SK-N-SH treated with all-trans-retinoic acid at 6 μM for 48 hours (cell line): ENCODE data around the gene PAXX.

Experiments
- ATAC-seq: fragments of 200-7000 bp; cut with Tn5 transposase; 3 replicates; pipeline ENCODE4 v1.9.1; 2020; ENCODE audit warnings: mild to moderate bottlenecking, moderate library complexity
- ARNTL ChIP-seq: fragments of 450-650 bp; formaldehyde crosslinking; IDR thresholded peaks from 2 replicates; pipeline ENCODE4 v1.5.0; 2020; ENCODE audit warnings: low read depth, mild to moderate bottlenecking, moderate library complexity, borderline replicate concordance
- BACH2 ChIP-seq: fragments of 250-450 bp; sonication (Bioruptor Pico); IDR thresholded peaks from 2 replicates; pipeline ENCODE4 v1.9.0; 2021; ENCODE audit warnings: mild to moderate bottlenecking, borderline replicate concordance
- CSDC2 ChIP-seq: fragments of 250-450 bp; sonication (Bioruptor Pico); IDR thresholded peaks from 2 replicates; pipeline ENCODE4 v1.5.0; 2020; ENCODE audit warnings: mild to moderate bottlenecking, moderate library complexity
- ESRRG ChIP-seq: fragments of 250-450 bp; sonication (Bioruptor Pico); IDR thresholded peaks from 2 replicates; pipeline ENCODE4 v1.6.1; 2021; ENCODE audit warnings: mild to moderate bottlenecking
- GLIS3 ChIP-seq: fragments of 250-450 bp; sonication (Bioruptor Pico); IDR thresholded peaks from 2 replicates; pipeline ENCODE4 v1.5.0; 2020; ENCODE audit warnings: mild to moderate bottlenecking, moderate library complexity
- OSR1 ChIP-seq: fragments of 250-450 bp; sonication (Bioruptor Pico); IDR thresholded peaks from 2 replicates; pipeline ENCODE4 v1.8.0; 2022; ENCODE audit warnings: moderate library complexity, mild to moderate bottlenecking, inconsistent platforms
- PPARA ChIP-seq: fragments of 250-450 bp; sonication (Bioruptor Pico); IDR thresholded peaks from 2 replicates; pipeline ENCODE4 v1.5.0; 2020; ENCODE audit warnings: mild to moderate bottlenecking, borderline replicate concordance
- RARB ChIP-seq: fragments of 250-450 bp; sonication (Bioruptor Pico); IDR thresholded peaks from 2 replicates; pipeline ENCODE4 v1.8.0; 2021; ENCODE audit warnings: mild to moderate bottlenecking, moderate library complexity
- SNAI2 ChIP-seq: fragments of 250-450 bp; sonication (Bioruptor Pico); IDR thresholded peaks from 2 replicates; pipeline ENCODE4 v1.5.0; 2020; ENCODE audit warnings: mild to moderate bottlenecking, moderate library complexity
- TCF4 ChIP-seq: fragments of 250-450 bp; sonication (Bioruptor Pico); IDR thresholded peaks from 2 replicates; pipeline ENCODE4 v1.8.0; 2021; ENCODE audit warnings: mild to moderate bottlenecking, moderate library complexity, borderline replicate concordance
- ZC3H10 ChIP-seq: fragments of 250-450 bp; sonication (Bioruptor Pico); IDR thresholded peaks from 2 replicates; pipeline ENCODE4 v1.5.1; 2021; ENCODE audit warnings: mild to moderate bottlenecking, moderate library complexity
- ZFP3 ChIP-seq: fragments of 250-450 bp; sonication (Bioruptor Pico); IDR thresholded peaks from 2 replicates; pipeline ENCODE4 v1.5.0; 2020; ENCODE audit warnings: mild to moderate bottlenecking, moderate library complexity
- ZFP30 ChIP-seq: fragments of 450-650 bp; formaldehyde crosslinking; IDR thresholded peaks from 2 replicates; pipeline ENCODE4 v1.5.0; 2022; ENCODE audit warnings: mild to moderate bottlenecking, moderate library complexity
- ZNF565 ChIP-seq: fragments of 450-650 bp; formaldehyde crosslinking; conservative IDR thresholded peaks from 2 replicates; pipeline ENCODE4 v1.5.0; 2020; ENCODE audit warnings: low read depth, mild to moderate bottlenecking, moderate library complexity
- ZNF70 ChIP-seq: fragments of 450-650 bp; formaldehyde crosslinking; IDR thresholded peaks from 2 replicates; pipeline ENCODE4 v1.5.0; 2020; ENCODE audit warnings: mild to moderate bottlenecking, moderate library complexity
- ZNF8 ChIP-seq: fragments of 450-650 bp; formaldehyde crosslinking; IDR thresholded peaks from 2 replicates; pipeline ENCODE4 v1.5.0; 2020; ENCODE audit warnings: mild to moderate bottlenecking, moderate library complexity
- TF ChIP-seq, protein P1 (sequence below): fragments of 250-450 bp; sonication (Bioruptor Pico); IDR thresholded peaks from 2 replicates; pipeline ENCODE4 v1.5.1; 2020; ENCODE audit warnings: low read depth, mild to moderate bottlenecking, moderate library complexity
- TF ChIP-seq, protein P2 (sequence below): fragments of 250-450 bp; sonication (Bioruptor Pico); IDR thresholded peaks from 2 replicates; pipeline ENCODE4 v1.8.0; 2020; ENCODE audit warnings: mild to moderate bottlenecking, moderate library complexity, borderline replicate concordance
- TF ChIP-seq, protein P3 (sequence below): fragments of 250-450 bp; sonication (Bioruptor Pico); IDR thresholded peaks from 2 replicates; pipeline ENCODE4 v1.5.1; 2021; ENCODE audit warnings: mild to moderate bottlenecking, moderate library complexity
- TF ChIP-seq, protein P4 (sequence below): fragments of 250-450 bp; sonication (Bioruptor Pico); IDR thresholded peaks from 2 replicates; pipeline ENCODE4 v1.5.0; 2020; ENCODE audit warnings: mild to moderate bottlenecking, moderate library complexity

Gene PAXX

DNA sequence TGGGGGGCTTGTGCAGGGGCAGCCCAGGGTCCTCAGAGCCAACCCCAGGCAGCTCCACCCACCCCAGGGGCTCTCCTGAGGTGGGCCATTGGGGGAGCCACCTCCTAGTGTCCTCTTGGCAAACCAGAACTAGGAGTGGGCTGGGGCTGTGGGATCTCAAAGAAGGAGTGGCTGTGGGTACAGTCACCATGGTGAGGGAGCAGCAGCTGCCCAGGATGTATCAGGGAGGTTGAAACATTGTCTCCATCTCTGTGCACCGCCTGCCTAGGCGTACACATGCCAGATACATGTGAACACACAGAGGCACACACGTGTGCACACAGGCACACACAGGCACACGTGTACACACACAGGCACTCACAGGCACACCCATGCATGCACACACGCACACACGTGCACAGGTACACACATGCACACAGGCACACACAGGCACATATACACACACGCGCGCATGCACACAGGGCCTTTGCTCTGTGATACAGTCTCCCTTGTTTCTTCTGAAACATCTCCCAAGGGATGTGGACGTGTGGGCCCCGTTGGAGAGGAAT lies 29.4 kb upstream of the PAXX start (continued):
- TF ChIP-seq, protein P1, sequence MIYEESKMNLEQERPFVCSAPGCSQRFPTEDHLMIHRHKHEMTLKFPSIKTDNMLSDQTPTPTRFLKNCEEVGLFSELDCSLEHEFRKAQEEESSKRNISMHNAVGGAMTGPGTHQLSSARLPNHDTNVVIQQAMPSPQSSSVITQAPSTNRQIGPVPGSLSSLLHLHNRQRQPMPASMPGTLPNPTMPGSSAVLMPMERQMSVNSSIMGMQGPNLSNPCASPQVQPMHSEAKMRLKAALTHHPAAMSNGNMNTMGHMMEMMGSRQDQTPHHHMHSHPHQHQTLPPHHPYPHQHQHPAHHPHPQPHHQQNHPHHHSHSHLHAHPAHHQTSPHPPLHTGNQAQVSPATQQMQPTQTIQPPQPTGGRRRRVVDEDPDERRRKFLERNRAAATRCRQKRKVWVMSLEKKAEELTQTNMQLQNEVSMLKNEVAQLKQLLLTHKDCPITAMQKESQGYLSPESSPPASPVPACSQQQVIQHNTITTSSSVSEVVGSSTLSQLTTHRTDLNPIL (CRISPR knock-in tag): no peak
- TF ChIP-seq CSDC2 (no peak), TCF4 (CRISPR knock-in tag) (no peak)

DNA sequence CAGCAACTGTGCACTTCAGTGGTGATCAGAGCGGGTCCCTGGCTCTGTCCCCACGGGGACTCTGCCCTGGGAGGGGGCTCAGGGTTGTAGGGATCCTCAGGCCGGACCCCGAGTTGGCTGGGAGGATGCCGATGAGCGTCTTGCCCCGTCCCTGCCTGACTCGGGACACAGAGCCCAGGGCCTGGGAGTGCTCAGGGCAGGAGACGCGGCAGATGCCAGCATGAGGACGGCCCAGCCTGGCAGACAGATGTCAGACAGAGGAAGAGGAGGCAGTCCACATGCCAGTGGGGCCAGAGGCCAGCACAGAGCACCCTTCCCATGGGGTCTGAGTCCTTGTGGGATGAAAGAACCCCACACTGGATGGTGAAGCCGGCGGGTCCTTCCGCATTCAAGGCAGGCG lies 28.9 kb upstream of the PAXX start:
- TF ChIP-seq OSR1 (CRISPR knock-in tag) (no peak), ZNF565 (CRISPR knock-in tag) (no peak), ZNF70 (no peak), SNAI2 (no peak), TCF4 (CRISPR knock-in tag) (no peak), ZFP30 (no peak), GLIS3 (CRISPR knock-in tag) (no peak), ZC3H10 (no peak), RARB (CRISPR knock-in tag) (no peak), ZNF8 (no peak), PPARA (CRISPR knock-in tag) (no peak), CSDC2 (no peak), ZFP3 (CRISPR knock-in tag) (no peak)
- TF ChIP-seq, protein P2, sequence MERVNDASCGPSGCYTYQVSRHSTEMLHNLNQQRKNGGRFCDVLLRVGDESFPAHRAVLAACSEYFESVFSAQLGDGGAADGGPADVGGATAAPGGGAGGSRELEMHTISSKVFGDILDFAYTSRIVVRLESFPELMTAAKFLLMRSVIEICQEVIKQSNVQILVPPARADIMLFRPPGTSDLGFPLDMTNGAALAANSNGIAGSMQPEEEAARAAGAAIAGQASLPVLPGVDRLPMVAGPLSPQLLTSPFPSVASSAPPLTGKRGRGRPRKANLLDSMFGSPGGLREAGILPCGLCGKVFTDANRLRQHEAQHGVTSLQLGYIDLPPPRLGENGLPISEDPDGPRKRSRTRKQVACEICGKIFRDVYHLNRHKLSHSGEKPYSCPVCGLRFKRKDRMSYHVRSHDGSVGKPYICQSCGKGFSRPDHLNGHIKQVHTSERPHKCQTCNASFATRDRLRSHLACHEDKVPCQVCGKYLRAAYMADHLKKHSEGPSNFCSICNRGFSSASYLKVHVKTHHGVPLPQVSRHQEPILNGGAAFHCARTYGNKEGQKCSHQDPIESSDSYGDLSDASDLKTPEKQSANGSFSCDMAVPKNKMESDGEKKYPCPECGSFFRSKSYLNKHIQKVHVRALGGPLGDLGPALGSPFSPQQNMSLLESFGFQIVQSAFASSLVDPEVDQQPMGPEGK (CRISPR knock-in tag): no peak
- TF ChIP-seq, protein P1 (CRISPR knock-in tag): no peak
- TF ChIP-seq, protein P3, sequence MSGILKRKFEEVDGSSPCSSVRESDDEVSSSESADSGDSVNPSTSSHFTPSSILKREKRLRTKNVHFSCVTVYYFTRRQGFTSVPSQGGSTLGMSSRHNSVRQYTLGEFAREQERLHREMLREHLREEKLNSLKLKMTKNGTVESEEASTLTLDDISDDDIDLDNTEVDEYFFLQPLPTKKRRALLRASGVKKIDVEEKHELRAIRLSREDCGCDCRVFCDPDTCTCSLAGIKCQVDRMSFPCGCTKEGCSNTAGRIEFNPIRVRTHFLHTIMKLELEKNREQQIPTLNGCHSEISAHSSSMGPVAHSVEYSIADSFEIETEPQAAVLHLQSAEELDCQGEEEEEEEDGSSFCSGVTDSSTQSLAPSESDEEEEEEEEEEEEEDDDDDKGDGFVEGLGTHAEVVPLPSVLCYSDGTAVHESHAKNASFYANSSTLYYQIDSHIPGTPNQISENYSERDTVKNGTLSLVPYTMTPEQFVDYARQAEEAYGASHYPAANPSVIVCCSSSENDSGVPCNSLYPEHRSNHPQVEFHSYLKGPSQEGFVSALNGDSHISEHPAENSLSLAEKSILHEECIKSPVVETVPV (CRISPR knock-in tag): no peak
- ATAC-seq: no peak

DNA sequence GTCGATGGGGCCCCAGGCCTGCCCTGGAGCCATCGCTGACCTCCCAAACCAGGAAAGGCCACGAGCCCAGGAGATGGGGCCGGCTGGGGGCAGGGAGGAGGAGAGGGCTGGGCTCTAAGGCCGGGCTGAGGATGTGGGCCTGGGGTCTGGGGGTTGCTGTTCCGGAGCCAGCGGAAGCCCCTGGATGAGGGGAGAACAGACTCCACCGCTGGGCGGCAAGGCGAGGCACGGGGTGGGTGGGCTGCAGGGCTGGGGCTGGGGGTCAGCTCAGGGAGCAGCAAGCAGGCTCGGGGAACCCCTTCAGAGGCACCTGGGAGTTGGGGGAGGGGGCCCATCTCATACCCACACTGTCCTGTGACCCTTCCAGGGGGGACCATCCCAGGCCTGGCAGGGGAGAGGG lies 28.5 kb upstream of the PAXX start:
- no peak for ATAC-seq
- no peak for TF ChIP-seq ZNF565 (CRISPR knock-in tag)
- no peak for TF ChIP-seq ESRRG (CRISPR knock-in tag)
- no peak for TF ChIP-seq BACH2 (CRISPR knock-in tag)
- TF ChIP-seq, protein P3 (CRISPR knock-in tag): no peak
- no peak for TF ChIP-seq OSR1 (CRISPR knock-in tag)
- no peak for TF ChIP-seq ZFP3 (CRISPR knock-in tag)

DNA sequence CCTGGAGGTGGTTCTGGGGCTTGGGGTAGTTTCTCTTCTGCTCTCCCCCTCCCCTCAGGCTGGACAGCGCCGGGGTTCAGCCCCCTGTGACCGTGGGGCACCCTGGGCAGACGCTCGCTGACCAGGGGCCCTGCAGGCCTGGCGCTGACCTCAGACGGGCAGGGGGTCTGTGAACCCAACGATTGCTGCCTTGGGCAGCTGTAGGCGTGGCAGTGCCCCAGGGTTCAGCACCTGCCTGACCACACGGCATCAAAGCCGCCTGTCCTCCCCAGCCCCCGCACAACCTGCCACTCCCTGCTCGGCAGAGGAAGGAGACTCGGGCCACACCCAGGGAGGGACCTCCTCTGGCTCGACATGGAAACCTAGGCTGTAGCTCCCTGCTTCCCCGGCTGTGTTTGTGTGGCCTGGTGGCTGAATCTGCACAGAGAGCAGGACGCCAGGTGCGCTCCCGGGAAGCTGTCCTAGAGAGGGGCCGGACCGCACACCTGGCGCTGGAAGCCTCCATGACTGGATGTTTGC lies 28.0 kb upstream of the PAXX start:
- ATAC-seq: no peak
- no peak for TF ChIP-seq PPARA (CRISPR knock-in tag)
- TF ChIP-seq, protein P1 (CRISPR knock-in tag): no peak
- no peak for TF ChIP-seq BACH2 (CRISPR knock-in tag)
- TF ChIP-seq ZFP3 (CRISPR knock-in tag): no peak
- TF ChIP-seq GLIS3 (CRISPR knock-in tag): no peak
- TF ChIP-seq, protein P4, sequence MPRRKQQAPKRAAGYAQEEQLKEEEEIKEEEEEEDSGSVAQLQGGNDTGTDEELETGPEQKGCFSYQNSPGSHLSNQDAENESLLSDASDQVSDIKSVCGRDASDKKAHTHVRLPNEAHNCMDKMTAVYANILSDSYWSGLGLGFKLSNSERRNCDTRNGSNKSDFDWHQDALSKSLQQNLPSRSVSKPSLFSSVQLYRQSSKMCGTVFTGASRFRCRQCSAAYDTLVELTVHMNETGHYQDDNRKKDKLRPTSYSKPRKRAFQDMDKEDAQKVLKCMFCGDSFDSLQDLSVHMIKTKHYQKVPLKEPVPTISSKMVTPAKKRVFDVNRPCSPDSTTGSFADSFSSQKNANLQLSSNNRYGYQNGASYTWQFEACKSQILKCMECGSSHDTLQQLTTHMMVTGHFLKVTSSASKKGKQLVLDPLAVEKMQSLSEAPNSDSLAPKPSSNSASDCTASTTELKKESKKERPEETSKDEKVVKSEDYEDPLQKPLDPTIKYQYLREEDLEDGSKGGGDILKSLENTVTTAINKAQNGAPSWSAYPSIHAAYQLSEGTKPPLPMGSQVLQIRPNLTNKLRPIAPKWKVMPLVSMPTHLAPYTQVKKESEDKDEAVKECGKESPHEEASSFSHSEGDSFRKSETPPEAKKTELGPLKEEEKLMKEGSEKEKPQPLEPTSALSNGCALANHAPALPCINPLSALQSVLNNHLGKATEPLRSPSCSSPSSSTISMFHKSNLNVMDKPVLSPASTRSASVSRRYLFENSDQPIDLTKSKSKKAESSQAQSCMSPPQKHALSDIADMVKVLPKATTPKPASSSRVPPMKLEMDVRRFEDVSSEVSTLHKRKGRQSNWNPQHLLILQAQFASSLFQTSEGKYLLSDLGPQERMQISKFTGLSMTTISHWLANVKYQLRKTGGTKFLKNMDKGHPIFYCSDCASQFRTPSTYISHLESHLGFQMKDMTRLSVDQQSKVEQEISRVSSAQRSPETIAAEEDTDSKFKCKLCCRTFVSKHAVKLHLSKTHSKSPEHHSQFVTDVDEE: no peak
- no peak for TF ChIP-seq RARB (CRISPR knock-in tag)
- TF ChIP-seq ARNTL (CRISPR knock-in tag): no peak
- TF ChIP-seq ZNF70: no peak
- TF ChIP-seq ZNF565 (CRISPR knock-in tag): no peak
- no peak for TF ChIP-seq ZNF8
- TF ChIP-seq SNAI2: no peak
- TF ChIP-seq, protein P3 (CRISPR knock-in tag): no peak
- TF ChIP-seq ZC3H10: no peak
- TF ChIP-seq CSDC2: no peak
- no peak for TF ChIP-seq ESRRG (CRISPR knock-in tag)
